HEK293 (cell line): ENCODE measurements around the gene ARHGAP23.

Experiments used
- CTCF ChIA-PET: fragments of 350-600 bp; formaldehyde crosslinking; extraction: SDS; loops from one replicate; lab custom pipeline; 2021; ENCODE audit warnings: antibody characterized with exemption; lab: Yijun Ruan, JAX
- POLR2A ChIA-PET: fragments of 300-600 bp; formaldehyde crosslinking; extraction: SDS; loops from one replicate; lab custom pipeline; 2020; ENCODE audit warnings: antibody characterized with exemption, inconsistent platforms; lab: Yijun Ruan, JAX
- H3K27ac ChIP-seq: fragments of 200-500 bp; sonication (Bioruptor generic); 2 replicates; pipeline ENCODE4 v1.5.1; 2014; ENCODE audit warnings: low read depth, low read length, control low read depth, inconsistent platforms; ENCODE audit errors: extremely low read depth
- H3K36me3 ChIP-seq, 2 experiments: fragments of 200-500 bp in 1 of 2; sonication (Bioruptor generic) in 1 of 2; 1 replicate in 1 of 2; 2 replicates in 1 of 2; pipeline ENCODE4 v1.5.1; 2014 to 2017; ENCODE audit warnings: inconsistent platforms in 2 of 2, low read length in 2 of 2; ENCODE audit not compliant: control insufficient read depth in 2 of 2, insufficient read depth in 1 of 2
- H3K4me1 ChIP-seq: fragments of 200-500 bp; sonication (Bioruptor generic); 2 replicates; pipeline ENCODE4 v1.5.1; 2014; ENCODE audit warnings: mild to moderate bottlenecking, low read length, inconsistent platforms; ENCODE audit not compliant: control insufficient read depth, insufficient read depth
- H3K4me3 ChIP-seq: 2 replicates; pipeline ENCODE4 v1.5.1; 2011; ENCODE audit warnings: low read depth, mild to moderate bottlenecking, control low read depth, low read length, moderate library complexity
- H3K9me3 ChIP-seq: fragments of 200-500 bp; sonication (Bioruptor generic); 2 replicates; pipeline ENCODE4 v1.5.1; 2014; ENCODE audit warnings: low read depth, low read length, inconsistent platforms; ENCODE audit not compliant: control insufficient read depth, insufficient read depth
- CTCF ChIP-seq: fragments of 450-650 bp; formaldehyde crosslinking; IDR thresholded peaks from 2 replicates; pipeline ENCODE4 v1.5.1; 2016; ENCODE audit warnings: missing biosample characterization, missing genetic modification characterization
- GFI1B ChIP-seq: fragments of 450-650 bp; formaldehyde crosslinking; IDR thresholded peaks from 2 replicates; pipeline ENCODE4 v1.5.1; 2016; ENCODE audit warnings: missing biosample characterization, missing genetic modification characterization
- KLF1 ChIP-seq: fragments of 450-650 bp; formaldehyde crosslinking; IDR thresholded peaks from 2 replicates; pipeline ENCODE4 v1.5.1; 2016; ENCODE audit warnings: missing biosample characterization, missing genetic modification characterization
- KLF16 ChIP-seq: fragments of 450-650 bp; formaldehyde crosslinking; IDR thresholded peaks from 2 replicates; pipeline ENCODE4 v1.5.1; 2017; ENCODE audit warnings: missing biosample characterization, missing genetic modification characterization
- KLF17 ChIP-seq: fragments of 450-650 bp; formaldehyde crosslinking; IDR thresholded peaks from 2 replicates; pipeline ENCODE4 v1.5.1; 2016; ENCODE audit warnings: missing biosample characterization, missing genetic modification characterization
- KLF7 ChIP-seq: fragments of 450-650 bp; formaldehyde crosslinking; IDR thresholded peaks from 2 replicates; pipeline ENCODE4 v1.5.1; 2016; ENCODE audit warnings: missing biosample characterization, missing genetic modification characterization, borderline replicate concordance
- KLF9 ChIP-seq: fragments of 450-650 bp; formaldehyde crosslinking; IDR thresholded peaks from 2 replicates; pipeline ENCODE4 v1.5.1; 2016; ENCODE audit warnings: missing biosample characterization, missing genetic modification characterization, low read depth
- MZF1 ChIP-seq: fragments of 450-650 bp; formaldehyde crosslinking; IDR thresholded peaks from 2 replicates; pipeline ENCODE4 v1.5.1; 2017; ENCODE audit warnings: missing biosample characterization, missing genetic modification characterization, borderline replicate concordance
- PATZ1 ChIP-seq: fragments of 450-650 bp; formaldehyde crosslinking; IDR thresholded peaks from 2 replicates; pipeline ENCODE4 v1.5.1; 2016; ENCODE audit warnings: missing biosample characterization, missing genetic modification characterization
- SP2 ChIP-seq: fragments of 450-650 bp; formaldehyde crosslinking; IDR thresholded peaks from 2 replicates; pipeline ENCODE4 v1.5.1; 2016; ENCODE audit warnings: missing biosample characterization, missing genetic modification characterization
- SP7 ChIP-seq: fragments of 450-650 bp; formaldehyde crosslinking; IDR thresholded peaks from 2 replicates; pipeline ENCODE4 v1.5.1; 2016; ENCODE audit warnings: missing biosample characterization, missing genetic modification characterization
- TSHZ1 ChIP-seq: fragments of 450-650 bp; formaldehyde crosslinking; IDR thresholded peaks from 2 replicates; pipeline ENCODE4 v1.5.1; 2016; ENCODE audit warnings: missing biosample characterization, missing genetic modification characterization, borderline replicate concordance
- ZBTB17 ChIP-seq: fragments of 450-650 bp; formaldehyde crosslinking; IDR thresholded peaks from 2 replicates; pipeline ENCODE4 v1.5.1; 2016; ENCODE audit warnings: missing biosample characterization, missing genetic modification characterization
- ZBTB8A ChIP-seq: fragments of 450-650 bp; formaldehyde crosslinking; IDR thresholded peaks from 2 replicates; pipeline ENCODE4 v1.5.1; 2016; ENCODE audit warnings: missing biosample characterization, missing genetic modification characterization
- ZIC2 ChIP-seq: fragments of 450-650 bp; formaldehyde crosslinking; IDR thresholded peaks from 2 replicates; pipeline ENCODE4 v1.5.1; 2016; ENCODE audit warnings: missing biosample characterization, missing genetic modification characterization
- ZNF24 ChIP-seq: fragments of 450-650 bp; formaldehyde crosslinking; IDR thresholded peaks from 2 replicates; pipeline ENCODE4 v1.5.1; 2016; ENCODE audit warnings: missing biosample characterization, missing genetic modification characterization
- ZNF266 ChIP-seq: fragments of 450-650 bp; formaldehyde crosslinking; IDR thresholded peaks from 2 replicates; pipeline ENCODE4 v1.5.1; 2016; ENCODE audit warnings: missing biosample characterization, missing genetic modification characterization, low read depth
- ZNF280D ChIP-seq: fragments of 450-650 bp; formaldehyde crosslinking; IDR thresholded peaks from 2 replicates; pipeline ENCODE4 v1.5.1; 2016; ENCODE audit warnings: missing biosample characterization, missing genetic modification characterization
- ZNF423 ChIP-seq: fragments of 450-650 bp; formaldehyde crosslinking; IDR thresholded peaks from 2 replicates; pipeline ENCODE4 v1.5.1; 2016; ENCODE audit warnings: missing biosample characterization, missing genetic modification characterization
- ZNF600 ChIP-seq: fragments of 450-650 bp; formaldehyde crosslinking; IDR thresholded peaks from 2 replicates; pipeline ENCODE4 v1.5.1; 2016; ENCODE audit warnings: missing biosample characterization, missing genetic modification characterization
- ZNF692 ChIP-seq: fragments of 450-650 bp; formaldehyde crosslinking; IDR thresholded peaks from 2 replicates; pipeline ENCODE4 v1.5.1; 2016; ENCODE audit warnings: missing biosample characterization, missing genetic modification characterization
- ZSCAN23 ChIP-seq: fragments of 450-650 bp; formaldehyde crosslinking; IDR thresholded peaks from 2 replicates; pipeline ENCODE4 v1.5.1; 2016; ENCODE audit warnings: missing biosample characterization, missing genetic modification characterization
- ZSCAN30 ChIP-seq: fragments of 450-650 bp; IDR thresholded peaks from 2 replicates; pipeline ENCODE4 v1.5.1; 2018; ENCODE audit warnings: missing biosample characterization, mild to moderate bottlenecking, missing genetic modification characterization, moderate library complexity

ARHGAP23 gene

GRCh38 chr17:38508954-38509771, 80.9 kb downstream of the ARHGAP23 start:
- POLR2A ChIA-PET: interaction anchor here (0.7 kb wide), 1 partner anchor 691 kb away, joined by 3 read pairs; the partner anchor contains the start of gene RPL19
- no peak overlapping the region for H3K27ac ChIP-seq
- no peak overlapping the region for H3K4me3 ChIP-seq
- H3K4me1 ChIP-seq: no peaks in the 10 kb centered on the region
- CTCF ChIA-PET: interaction anchor here (0.6 to 11.1 kb wide), 40 partner anchors 12 to 627 kb away, joined by 3 to 128 read pairs (median 4); partner anchors contain the start of gene SRCIN1
- H3K36me3 ChIP-seq: no peaks in the 10 kb centered on the region
- no peaks in the 10 kb centered on the region for H3K9me3 ChIP-seq
- TF ChIP-seq ZNF692 (tag by site-specific recombination) (no peak), GFI1B (tag by site-specific recombination) (no peak), MZF1 (tag by site-specific recombination) (peak; percentile 61; the same call in 1 of the 2 replicates), KLF7 (0 out of 2 replicates have a peak, but pooled peaks have one; percentile 22), ZNF423 (tag by site-specific recombination) (0 out of 2 replicates have a peak, but pooled peaks have one; percentile 17), ZNF280D (tag by site-specific recombination) (0 out of 2 replicates have a peak, but pooled peaks have one; percentile 22), SP2 (tag by site-specific recombination) (peak; percentile 17; the same call in 1 of the 2 replicates), KLF9 (tag by site-specific recombination) (0 out of 2 replicates have a peak, but pooled peaks have one; percentile 15), ZBTB8A (tag by site-specific recombination) (0 out of 2 replicates have a peak, but pooled peaks have one; percentile 32), PATZ1 (tag by site-specific recombination) (peak; percentile 63), CTCF (tag by site-specific recombination) (peak; percentile 62), ZNF24 (tag by site-specific recombination) (no peak), ZBTB17 (tag by site-specific recombination) (peak; percentile 56; the same call in 1 of the 2 replicates), KLF16 (tag by site-specific recombination) (peak; percentile 22; the same call in 1 of the 2 replicates), ZSCAN30 (tag by site-specific recombination) (no peak), ZNF266 (tag by site-specific recombination) (no peak), SP7 (tag by site-specific recombination) (peak; percentile 63; the same call in 1 of the 2 replicates), KLF17 (tag by site-specific recombination) (peak; percentile 44; the same call in 1 of the 2 replicates), KLF1 (tag by site-specific recombination) (peak; percentile 78; the same call in 1 of the 2 replicates), ZNF600 (tag by site-specific recombination) (peak; percentile 51; the same call in 1 of the 2 replicates), ZIC2 (tag by site-specific recombination) (0 out of 2 replicates have a peak, but pooled peaks have one; percentile 11), ZSCAN23 (tag by site-specific recombination) (no peak), TSHZ1 (no peak)
